Right lung (tissue), 5 donors: ENCODE data around the gene HTRA1. TPM values are rescaled to one million over a fixed set of nuclear protein-coding genes. Genes with fewer than 3 reads are reported as not detected.
A peak's percentile ranks its signal among the peaks of the same experiment; 100 is the strongest.

ENCODE experiments used
- DNase-seq, 2 donors: peaks; one replicate each; pipeline ENCODE4 v3.0.0-alpha.2; 2013
- polyA plus RNA-seq, 5 donors: library from polyadenylated mRNA; unstranded; fragments of 120-200 nt; gene quantifications; one replicate each; pipeline versions ENCODE4 v1.2.1 to v1.2.3, GENCODE V29; 2013; ENCODE audit warnings: inconsistent platforms in 1 of 5, low replicate concordance in 1 of 5; ENCODE audit not compliant: insufficient read length in 5 of 5, insufficient read depth in 1 of 5

HTRA1 gene
- polyA plus RNA-seq, 5 donors: 55.1 to 87.0 (median 69.1) TPM

- DNase-seq: no peak
These were observed 8.5 kb downstream of the HTRA1 start for GRCh38 chr10:122469848-122470247.

GRCh38 chr10:122471531-122472177, 10.3 kb downstream of the HTRA1 start:
- no peak for DNase-seq

- DNase-seq: no peak
These were observed 11.8 kb downstream of the HTRA1 start for GRCh38 chr10:122473116-122473515.

- no peak for DNase-seq
These were observed 12.9 kb downstream of the HTRA1 start for GRCh38 chr10:122474131-122474818.

GRCh38 chr10:122475100-122475499, 13.7 kb downstream of the HTRA1 start:
- no peak for DNase-seq

- no peak for DNase-seq
These were observed 14.4 kb downstream of the HTRA1 start for GRCh38 chr10:122475591-122476332.

- no peak for DNase-seq
These were observed 15.0 kb downstream of the HTRA1 start for GRCh38 chr10:122476333-122476695.

- no peak for DNase-seq
These were observed 16.1 kb downstream of the HTRA1 start for GRCh38 chr10:122477436-122477835.

GRCh38 chr10:122478971-122479370, 17.6 kb downstream of the HTRA1 start:
- no peak for DNase-seq

GRCh38 chr10:122480146-122480833, 18.9 kb downstream of the HTRA1 start:
- DNase-seq: no peak

GRCh38 chr10:122481296-122482056, 20.1 kb downstream of the HTRA1 start:
- DNase-seq: no peak

GRCh38 chr10:122484276-122485060, 23.1 kb downstream of the HTRA1 start:
- no peak for DNase-seq

- peak in 1 of 2 donors; percentile 56 for DNase-seq
These were observed 24.3 kb downstream of the HTRA1 start for GRCh38 chr10:122485670-122486069.

GRCh38 chr10:122486406-122487080, 25.2 kb downstream of the HTRA1 start:
- no peak for DNase-seq

- DNase-seq: no peak
These were observed 25.9 kb downstream of the HTRA1 start for GRCh38 chr10:122487174-122487765.

GRCh38 chr10:122490268-122490667, 28.9 kb downstream of the HTRA1 start:
- no peak for DNase-seq

- DNase-seq: no peak
These were observed 29.7 kb downstream of the HTRA1 start for GRCh38 chr10:122490786-122491680.

- DNase-seq: no peak
These were observed 30.7 kb downstream of the HTRA1 start for GRCh38 chr10:122492006-122492405.
